Astrocyte of the spinal cord (primary cell): ENCODE results near the gene SRPX.

Experiments
- DNase-seq: peaks from one replicate; pipeline ENCODE4 v3.0.0; 2011; ENCODE audit warnings: low read depth, low spot score
- H3K4me3 ChIP-seq: 2 replicates; pipeline ENCODE4 v1.5.1; 2011; ENCODE audit warnings: low read depth, mild to moderate bottlenecking, low read length, moderate library complexity
- in situ Hi-C: cut with HindIII; loops from 2 replicates; pipeline ENCODE4 v1.10.0; 2017; ENCODE audit warnings: low sequenced_read_pairs
- TF ChIP-seq, protein P1 (sequence below): IDR thresholded peaks from 2 replicates; pipeline ENCODE4 v1.5.1; 2012; ENCODE audit warnings: low read depth, mild to moderate bottlenecking, low read length, inconsistent platforms

SRPX gene

DNA sequence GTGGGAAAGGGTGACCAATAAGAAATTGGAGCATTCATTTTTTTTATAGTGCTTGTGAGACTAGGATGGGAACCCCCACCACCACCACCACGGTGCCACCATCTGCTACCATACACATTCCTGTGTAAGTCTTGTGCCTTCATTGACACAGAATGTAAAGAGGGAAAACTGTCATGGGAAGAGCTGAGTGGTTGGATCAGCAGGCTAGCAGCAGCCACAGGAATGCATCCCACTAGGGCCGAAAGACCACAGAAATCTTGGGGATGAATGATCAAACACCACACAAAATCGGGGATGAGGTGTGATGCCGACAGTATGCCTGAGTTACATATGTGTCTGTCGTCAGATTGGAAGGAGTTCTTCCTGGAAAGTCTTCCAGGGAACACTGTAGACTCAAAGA lies 69.2 kb downstream of the SRPX start:
- peak; percentile 67 for DNase-seq
- no peak overlapping the region for H3K4me3 ChIP-seq
- in situ Hi-C loops = no loop called here
- TF ChIP-seq, protein P1, sequence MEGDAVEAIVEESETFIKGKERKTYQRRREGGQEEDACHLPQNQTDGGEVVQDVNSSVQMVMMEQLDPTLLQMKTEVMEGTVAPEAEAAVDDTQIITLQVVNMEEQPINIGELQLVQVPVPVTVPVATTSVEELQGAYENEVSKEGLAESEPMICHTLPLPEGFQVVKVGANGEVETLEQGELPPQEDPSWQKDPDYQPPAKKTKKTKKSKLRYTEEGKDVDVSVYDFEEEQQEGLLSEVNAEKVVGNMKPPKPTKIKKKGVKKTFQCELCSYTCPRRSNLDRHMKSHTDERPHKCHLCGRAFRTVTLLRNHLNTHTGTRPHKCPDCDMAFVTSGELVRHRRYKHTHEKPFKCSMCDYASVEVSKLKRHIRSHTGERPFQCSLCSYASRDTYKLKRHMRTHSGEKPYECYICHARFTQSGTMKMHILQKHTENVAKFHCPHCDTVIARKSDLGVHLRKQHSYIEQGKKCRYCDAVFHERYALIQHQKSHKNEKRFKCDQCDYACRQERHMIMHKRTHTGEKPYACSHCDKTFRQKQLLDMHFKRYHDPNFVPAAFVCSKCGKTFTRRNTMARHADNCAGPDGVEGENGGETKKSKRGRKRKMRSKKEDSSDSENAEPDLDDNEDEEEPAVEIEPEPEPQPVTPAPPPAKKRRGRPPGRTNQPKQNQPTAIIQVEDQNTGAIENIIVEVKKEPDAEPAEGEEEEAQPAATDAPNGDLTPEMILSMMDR = no peak

DNA sequence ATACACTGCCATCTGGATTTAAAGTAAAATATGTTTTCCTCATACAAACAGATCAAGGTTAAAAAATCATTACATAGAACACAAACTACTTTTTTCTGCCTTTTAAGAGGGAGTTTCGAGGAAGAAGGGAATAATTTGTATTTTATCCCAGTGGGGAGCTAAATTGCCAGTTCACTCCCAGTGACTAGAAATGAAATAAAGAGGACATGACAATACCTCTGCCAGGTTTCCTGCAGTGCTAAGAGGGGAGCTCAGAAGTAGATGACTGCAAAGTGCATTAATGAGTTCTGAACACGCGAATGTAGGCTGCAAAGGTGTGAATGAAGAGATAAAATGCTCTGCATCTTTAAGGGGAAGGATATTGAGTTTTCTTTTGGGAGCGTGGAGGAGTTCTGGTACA lies 69.7 kb downstream of the SRPX start:
- TF ChIP-seq, protein P1 = no peak
- in situ Hi-C loops = no loop called here
- no peak overlapping the region for H3K4me3 ChIP-seq
- DNase-seq = no peak

DNA sequence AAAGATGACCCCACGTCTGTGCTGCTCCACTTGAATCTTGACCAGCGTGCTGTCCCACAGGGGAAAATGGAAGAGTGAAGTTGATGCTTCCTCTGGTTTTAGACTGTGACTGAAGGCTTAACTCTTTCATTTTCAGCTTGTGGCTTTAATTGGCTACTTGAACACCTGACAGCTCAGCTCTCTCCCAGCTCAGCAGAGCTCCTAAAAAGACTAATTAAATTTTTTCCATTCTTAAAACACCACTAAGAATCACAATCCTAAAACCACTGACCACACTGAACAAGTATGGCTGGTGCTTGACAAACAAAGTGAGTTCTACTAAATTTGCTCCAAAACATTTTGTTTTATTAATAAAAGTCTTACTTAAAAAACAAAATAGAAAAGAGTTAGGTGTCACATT lies 71.7 kb downstream of the SRPX start:
- in situ Hi-C loops = no loop called here
- no peak overlapping the region for H3K4me3 ChIP-seq
- TF ChIP-seq, protein P1 = no peak
- peak; percentile 16 for DNase-seq

DNA sequence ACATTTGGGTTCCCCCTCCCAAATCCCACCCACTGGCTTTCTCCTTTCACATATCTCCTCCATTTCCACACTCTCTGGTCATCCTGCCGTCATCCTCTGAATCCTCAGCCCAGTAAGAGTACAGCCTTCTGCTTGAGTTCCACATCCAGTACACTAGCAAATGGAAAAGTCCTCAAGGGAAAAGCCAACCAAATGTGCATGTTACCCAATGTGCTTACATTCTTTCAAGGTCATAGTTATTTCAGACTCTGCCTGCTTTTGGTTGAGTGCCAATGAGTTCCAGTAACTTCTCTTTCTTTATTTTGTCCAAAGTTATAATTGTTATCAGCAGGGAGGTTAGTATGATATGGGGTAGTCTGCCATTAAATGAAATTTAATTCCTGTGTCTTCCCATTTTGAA lies 78.1 kb downstream of the SRPX start:
- TF ChIP-seq, protein P1 = no peak
- DNase-seq = peak; percentile 43
- in situ Hi-C loops = no loop called here
- H3K4me3 ChIP-seq = no peak overlapping the region

DNA sequence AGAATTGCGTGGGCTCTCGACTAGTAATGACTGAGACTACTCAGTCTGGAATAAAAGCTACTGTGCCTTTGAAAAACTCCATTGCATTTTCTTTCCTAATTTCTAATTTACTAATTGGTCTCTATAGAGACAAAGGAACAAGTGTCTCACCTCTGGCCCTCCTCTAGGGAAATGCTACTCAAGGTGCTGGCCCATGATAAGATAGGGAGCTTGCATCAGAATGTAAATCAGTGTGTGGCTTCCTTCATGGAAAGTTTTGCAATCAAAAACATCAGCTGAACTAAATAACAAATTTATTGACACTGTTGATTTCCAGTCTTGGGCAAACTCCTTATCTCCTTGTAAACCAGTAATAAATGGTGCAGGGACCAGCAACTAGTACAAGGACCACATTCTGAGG lies 81.8 kb downstream of the SRPX start:
- in situ Hi-C loops = no loop called here
- no peak for DNase-seq
- TF ChIP-seq, protein P1 = no peak
- H3K4me3 ChIP-seq = no peak overlapping the region

DNA sequence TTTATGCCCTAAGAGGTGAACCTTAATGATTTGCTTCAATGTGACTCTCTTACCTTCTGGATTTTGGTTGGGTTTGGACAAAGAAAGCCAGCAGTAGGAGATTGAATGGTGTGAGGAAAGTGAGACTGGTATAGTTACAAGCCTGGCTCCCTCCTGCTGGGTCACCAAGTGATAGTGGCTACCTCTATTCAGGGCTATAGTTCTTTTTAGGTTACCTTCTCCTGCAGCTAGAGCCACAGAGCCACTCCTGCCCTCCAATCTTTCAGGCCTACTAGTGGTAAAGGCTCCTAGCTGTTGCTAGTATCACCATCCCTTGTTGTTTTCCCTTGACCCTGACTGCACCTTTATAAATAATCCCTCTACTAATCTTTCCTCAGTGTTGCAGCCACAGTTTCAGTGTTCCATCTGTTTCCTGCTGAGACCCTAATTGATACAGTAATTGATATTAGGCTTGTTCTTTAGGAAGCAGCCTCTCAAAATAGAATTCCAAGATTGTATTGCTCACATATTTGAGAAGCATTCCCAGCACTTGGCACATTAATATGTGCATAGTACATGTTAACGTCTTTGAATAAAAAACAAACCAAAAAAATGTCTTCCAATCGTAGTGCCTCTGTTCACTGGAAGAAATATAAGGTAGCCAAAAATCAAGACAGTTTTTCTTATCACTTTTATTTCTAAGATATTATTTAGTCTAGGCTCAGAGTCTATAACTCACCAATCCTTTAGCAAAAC lies 82.3 kb downstream of the SRPX start:
- in situ Hi-C loops = no loop called here
- no peak for DNase-seq
- no peak overlapping the region for H3K4me3 ChIP-seq
- TF ChIP-seq, protein P1 = no peak

DNA sequence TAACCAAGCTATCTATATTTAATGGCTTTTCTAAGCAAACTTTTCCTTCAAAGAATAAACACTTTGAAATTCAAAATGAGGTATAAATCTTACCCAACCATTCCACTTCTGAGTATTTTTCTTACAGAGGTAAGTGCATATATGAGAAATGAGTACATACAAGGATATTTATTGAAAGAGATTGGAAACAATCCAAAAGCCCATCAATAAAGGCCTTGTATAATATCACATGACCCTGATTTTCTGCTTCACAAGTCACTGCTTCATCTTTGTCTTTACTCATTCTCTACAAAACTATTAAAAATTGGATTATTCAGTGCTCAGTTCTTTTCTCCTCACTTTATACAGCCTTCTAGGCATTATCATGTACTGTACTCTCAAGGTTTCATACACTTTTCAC lies 91.3 kb downstream of the SRPX start:
- no peak overlapping the region for H3K4me3 ChIP-seq
- no peak for DNase-seq
- TF ChIP-seq, protein P1 = no peak
- in situ Hi-C loops = no loop called here
